Kidney (tissue), 14 donors: ENCODE results near the gene NOC4L. TPM values are rescaled to one million over a fixed set of nuclear protein-coding genes. Genes with fewer than 3 reads are reported as not detected.

Source experiments
- DNase-seq, 5 donors: peaks; one replicate each; pipeline ENCODE4 v3.0.0-alpha.2; 2013 to 2020
- FAIRE-seq: peaks from 2 replicates; lab custom pipeline; 2012; peaks lifted over from hg19 to GRCh38; lab: Jason Lieb, UNC
- H3K27ac ChIP-seq, 2 donors: one replicate each; pipeline ENCODE4 v1.7.0; 2013; ENCODE audit warnings: low read depth in 2 of 2, low read length in 2 of 2, inconsistent platforms in 1 of 2
- H3K27me3 ChIP-seq: one replicate; pipeline ENCODE4 v1.7.1; 2013; ENCODE audit warnings: low read length, inconsistent platforms; ENCODE audit not compliant: control insufficient read depth, insufficient read depth
- H3K36me3 ChIP-seq, 3 donors: one replicate each; pipeline versions ENCODE4 v1.7.0 to v1.7.1; 2013; ENCODE audit warnings: low read length in 3 of 3, control low read depth in 1 of 3, inconsistent platforms in 1 of 3; ENCODE audit not compliant: insufficient read depth in 3 of 3, control insufficient read depth in 2 of 3
- H3K4me1 ChIP-seq, 3 donors: one replicate each; pipeline versions ENCODE4 v1.7.0 to v1.7.1; 2013; ENCODE audit warnings: low read length in 3 of 3, inconsistent platforms in 1 of 3, low read depth in 1 of 3; ENCODE audit not compliant: control insufficient read depth in 2 of 3, insufficient read depth in 2 of 3
- H3K4me3 ChIP-seq, 3 donors: one replicate each; pipeline versions ENCODE4 v1.7.0 to v1.8.1; 2013; ENCODE audit warnings: low read length in 3 of 3, control low read depth in 1 of 3, inconsistent platforms in 1 of 3
- H3K9ac ChIP-seq, 3 donors: one replicate each; pipeline versions ENCODE4 v1.7.0 to v1.7.1; 2013; ENCODE audit warnings: low read length in 3 of 3, control low read depth in 1 of 3, inconsistent platforms in 1 of 3
- H3K9me3 ChIP-seq, 3 donors: one replicate each; pipeline versions ENCODE4 v1.7.0 to v1.7.1; 2013; ENCODE audit warnings: low read length in 3 of 3, control low read depth in 1 of 3, inconsistent platforms in 1 of 3; ENCODE audit not compliant: control insufficient read depth in 2 of 3, insufficient read depth in 1 of 3
- CTCF ChIP-seq: IDR thresholded peaks from 3 replicates; pipeline ENCODE4 v1.5.1; 2012; ENCODE audit warnings: mild to moderate bottlenecking, moderate library complexity, borderline replicate concordance; ENCODE audit not compliant: insufficient read depth; ENCODE audit errors: extremely low read depth
- intact Hi-C: fragments of 100-400 bp; cut with DNase I; formaldehyde crosslinking; loops from one replicate; pipeline ENCODE4 v1.11.1; 2022
- polyA plus RNA-seq: library from polyadenylated mRNA; stranded (reverse); fragments of 350-450 nt; fragmentation: Illumina TruSeq; extraction: RNeasy Lipid Tissue Mini Kit (QIAGEN cat#74804); gene quantifications from one replicate; pipeline ENCODE4 v1.2.3, GENCODE V29; 2014; ENCODE audit warnings: low read depth, low replicate concordance; ENCODE audit not compliant: insufficient read depth
- total RNA-seq: library from RNA; stranded (reverse); fragmentation: NEBNext Ultra II Directional; extraction: Animal tissue kit (Norgen Biotek cat#: 25700); gene quantifications from one replicate; pipeline ENCODE4 v1.2.1, GENCODE V29; 2021
- donor health status: control.
- donor health status: control.
- donor health status: control.
- donor health status: control.
- donor health status: control.
- donor health status: DM: yes; HTN: yes; CAD: no.
- donor health status: Normal renal cell carcinoma (clear cell type).

NOC4L gene
- total and polyA plus RNA-seq, 2 donors from 2014 or later, result 20.0 to 22.3 TPM

- Histone ChIP-seq H3K4me1 (no peaks in the 10 kb centered on the region), H3K36me3 (peaks cover 2 to 17% (median 4%) of the 10 kb centered on the region in 3 donors), H3K27ac (no peak overlapping the region), H3K9ac (no peak overlapping the region), H3K4me3 (no peak overlapping the region), H3K9me3 (no peaks in the 10 kb centered on the region), H3K27me3 (no peaks in the 10 kb centered on the region)
- intact Hi-C loops, result no loop called here
- no peak for TF ChIP-seq CTCF
- no peak for DNase-seq
- no peak for FAIRE-seq
Observed at GRCh38 chr12:132109741-132110140, 34.5 kb upstream of the NOC4L start.

- Histone ChIP-seq H3K9me3 (no peaks in the 10 kb centered on the region), H3K36me3 (peaks cover 2 to 21% (median 7%) of the 10 kb centered on the region in 3 donors), H3K27me3 (no peaks in the 10 kb centered on the region), H3K9ac (no peak overlapping the region), H3K4me3 (no peak overlapping the region), H3K4me1 (no peaks in the 10 kb centered on the region), H3K27ac (no peak overlapping the region)
- no peak for DNase-seq
- intact Hi-C loops, result no loop called here
- no peak for TF ChIP-seq CTCF
- FAIRE-seq, result no peak
Observed at GRCh38 chr12:132110677-132111076, 33.6 kb upstream of the NOC4L start.

GRCh38 chr12:132111654-132112304 is 32.5 kb upstream of the NOC4L start:
- no peak overlapping the region for H3K27ac ChIP-seq
- DNase-seq, result no peak
- H3K4me1 ChIP-seq, result no peaks in the 10 kb centered on the region
- peaks cover 4 to 30% (median 10%) of the 10 kb centered on the region in 3 donors for H3K36me3 ChIP-seq
- H3K9ac ChIP-seq, result no peak overlapping the region
- H3K27me3 ChIP-seq, result no peaks in the 10 kb centered on the region
- FAIRE-seq, result no peak
- TF ChIP-seq CTCF, result no peak
- H3K4me3 ChIP-seq, result no peak overlapping the region
- H3K9me3 ChIP-seq, result no peaks in the 10 kb centered on the region
- intact Hi-C loops, result no loop called here
